ENCODE data around the gene CDH10.

DNA sequence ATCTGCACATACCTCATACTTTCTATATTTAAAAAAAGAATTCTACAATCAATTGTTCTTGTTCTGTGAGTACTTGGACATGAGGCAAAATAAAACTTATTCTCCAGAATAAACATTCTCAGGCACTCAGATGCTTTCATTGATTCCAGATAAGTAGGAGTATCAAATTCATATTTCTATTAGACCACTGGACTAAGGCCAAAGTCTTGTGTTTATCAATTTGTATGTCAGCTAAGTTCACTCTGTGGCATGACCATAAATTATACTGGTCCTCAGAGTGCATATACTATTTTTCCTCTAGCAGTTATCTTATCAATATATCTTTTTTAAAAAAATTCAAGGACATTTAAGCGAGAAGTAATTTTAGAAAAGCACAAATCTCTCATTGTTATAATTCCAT, 28.2 kb downstream of the CDH10 start:
- TF ChIP-seq, protein P1, sequence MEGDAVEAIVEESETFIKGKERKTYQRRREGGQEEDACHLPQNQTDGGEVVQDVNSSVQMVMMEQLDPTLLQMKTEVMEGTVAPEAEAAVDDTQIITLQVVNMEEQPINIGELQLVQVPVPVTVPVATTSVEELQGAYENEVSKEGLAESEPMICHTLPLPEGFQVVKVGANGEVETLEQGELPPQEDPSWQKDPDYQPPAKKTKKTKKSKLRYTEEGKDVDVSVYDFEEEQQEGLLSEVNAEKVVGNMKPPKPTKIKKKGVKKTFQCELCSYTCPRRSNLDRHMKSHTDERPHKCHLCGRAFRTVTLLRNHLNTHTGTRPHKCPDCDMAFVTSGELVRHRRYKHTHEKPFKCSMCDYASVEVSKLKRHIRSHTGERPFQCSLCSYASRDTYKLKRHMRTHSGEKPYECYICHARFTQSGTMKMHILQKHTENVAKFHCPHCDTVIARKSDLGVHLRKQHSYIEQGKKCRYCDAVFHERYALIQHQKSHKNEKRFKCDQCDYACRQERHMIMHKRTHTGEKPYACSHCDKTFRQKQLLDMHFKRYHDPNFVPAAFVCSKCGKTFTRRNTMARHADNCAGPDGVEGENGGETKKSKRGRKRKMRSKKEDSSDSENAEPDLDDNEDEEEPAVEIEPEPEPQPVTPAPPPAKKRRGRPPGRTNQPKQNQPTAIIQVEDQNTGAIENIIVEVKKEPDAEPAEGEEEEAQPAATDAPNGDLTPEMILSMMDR (IDR thresholded peaks at IDR 0.05; ENCODE audit: insufficient read depth, low read length): no peak
- TF ChIP-seq, protein P2, sequence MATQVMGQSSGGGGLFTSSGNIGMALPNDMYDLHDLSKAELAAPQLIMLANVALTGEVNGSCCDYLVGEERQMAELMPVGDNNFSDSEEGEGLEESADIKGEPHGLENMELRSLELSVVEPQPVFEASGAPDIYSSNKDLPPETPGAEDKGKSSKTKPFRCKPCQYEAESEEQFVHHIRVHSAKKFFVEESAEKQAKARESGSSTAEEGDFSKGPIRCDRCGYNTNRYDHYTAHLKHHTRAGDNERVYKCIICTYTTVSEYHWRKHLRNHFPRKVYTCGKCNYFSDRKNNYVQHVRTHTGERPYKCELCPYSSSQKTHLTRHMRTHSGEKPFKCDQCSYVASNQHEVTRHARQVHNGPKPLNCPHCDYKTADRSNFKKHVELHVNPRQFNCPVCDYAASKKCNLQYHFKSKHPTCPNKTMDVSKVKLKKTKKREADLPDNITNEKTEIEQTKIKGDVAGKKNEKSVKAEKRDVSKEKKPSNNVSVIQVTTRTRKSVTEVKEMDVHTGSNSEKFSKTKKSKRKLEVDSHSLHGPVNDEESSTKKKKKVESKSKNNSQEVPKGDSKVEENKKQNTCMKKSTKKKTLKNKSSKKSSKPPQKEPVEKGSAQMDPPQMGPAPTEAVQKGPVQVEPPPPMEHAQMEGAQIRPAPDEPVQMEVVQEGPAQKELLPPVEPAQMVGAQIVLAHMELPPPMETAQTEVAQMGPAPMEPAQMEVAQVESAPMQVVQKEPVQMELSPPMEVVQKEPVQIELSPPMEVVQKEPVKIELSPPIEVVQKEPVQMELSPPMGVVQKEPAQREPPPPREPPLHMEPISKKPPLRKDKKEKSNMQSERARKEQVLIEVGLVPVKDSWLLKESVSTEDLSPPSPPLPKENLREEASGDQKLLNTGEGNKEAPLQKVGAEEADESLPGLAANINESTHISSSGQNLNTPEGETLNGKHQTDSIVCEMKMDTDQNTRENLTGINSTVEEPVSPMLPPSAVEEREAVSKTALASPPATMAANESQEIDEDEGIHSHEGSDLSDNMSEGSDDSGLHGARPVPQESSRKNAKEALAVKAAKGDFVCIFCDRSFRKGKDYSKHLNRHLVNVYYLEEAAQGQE (IDR thresholded peaks at IDR 0.05; ENCODE audit: insufficient replicate concordance, low read depth): no peak

Data from HL-60 (cell line).